GM23338 (cell line): ENCODE results near the gene KRT3. TPM values are rescaled to one million over a fixed set of nuclear protein-coding genes. Genes with fewer than 3 reads are reported as not detected.

Experiments used
- ATAC-seq: fragments of 200-7000 bp; cut with Tn5 transposase; 3 replicates; pipeline ENCODE4 v1.9.1; 2020
- DNase-seq: peaks from one replicate; pipeline ENCODE4 v3.0.0-alpha.2; 2015; ENCODE audit warnings: low spot score
- H2AFZ ChIP-seq: fragments of 200-600 bp; sonication (generic); 2 replicates; pipeline ENCODE4 v1.8.0; 2016; ENCODE audit warnings: antibody characterized with exemption, mild to moderate bottlenecking, moderate library complexity
- H3F3A ChIP-seq: fragments of 200-600 bp; sonication (generic); replicated peaks from 2 replicates; pipeline ENCODE4 v1.8.0; 2017; ENCODE audit warnings: antibody characterized with exemption, mixed run types, low read depth
- H3K27ac ChIP-seq: fragments of 200-600 bp; sonication (generic); 2 replicates; pipeline ENCODE4 v1.6.1; 2016; ENCODE audit warnings: low read depth
- H3K27me3 ChIP-seq: fragments of 200-600 bp; sonication (generic); 2 replicates; pipeline ENCODE4 v1.8.0; 2016; ENCODE audit warnings: mild to moderate bottlenecking, mixed run types, moderate library complexity; ENCODE audit not compliant: insufficient read depth
- H3K36me3 ChIP-seq: fragments of 200-600 bp; sonication (generic); 2 replicates; pipeline ENCODE4 v1.8.0; 2016; ENCODE audit warnings: mild to moderate bottlenecking; ENCODE audit not compliant: insufficient read depth
- H3K4me1 ChIP-seq: fragments of 200-600 bp; sonication (generic); 2 replicates; pipeline ENCODE4 v1.8.0; 2016; ENCODE audit warnings: mild to moderate bottlenecking, moderate library complexity; ENCODE audit not compliant: insufficient read depth
- H3K4me2 ChIP-seq: fragments of 200-600 bp; sonication (generic); 2 replicates; pipeline ENCODE4 v1.7.1; 2017; ENCODE audit warnings: mixed run types
- H3K4me3 ChIP-seq: fragments of 200-600 bp; sonication (generic); 2 replicates; pipeline ENCODE4 v1.6.1; 2016; ENCODE audit warnings: mixed run types
- H3K79me2 ChIP-seq: fragments of 200-600 bp; sonication (generic); replicated peaks from 2 replicates; pipeline ENCODE4 v1.8.0; 2017; ENCODE audit warnings: mild to moderate bottlenecking; ENCODE audit not compliant: insufficient read depth
- H3K9me2 ChIP-seq: fragments of 200-600 bp; sonication (generic); 2 replicates; pipeline ENCODE4 v1.8.0; 2017; ENCODE audit not compliant: insufficient read depth
- H4K20me1 ChIP-seq: fragments of 200-600 bp; sonication (generic); replicated peaks from 2 replicates; pipeline ENCODE4 v1.8.0; 2017; ENCODE audit warnings: mild to moderate bottlenecking; ENCODE audit not compliant: insufficient read depth
- H3K27ac Mint-ChIP-seq: 2 replicates; pipeline ENCODE4 v1.8.0; 2020; ENCODE audit warnings: inconsistent platforms, mild to moderate bottlenecking, moderate library complexity, mixed read lengths
- H3K27me3 Mint-ChIP-seq: 3 replicates; pipeline ENCODE4 v1.8.0; 2022; ENCODE audit warnings: low read depth, mild to moderate bottlenecking, moderate library complexity, mixed read lengths, inconsistent platforms; ENCODE audit not compliant: insufficient read depth, poor library complexity
- H3K36me3 Mint-ChIP-seq: 3 replicates; pipeline ENCODE4 v1.8.0; 2021; ENCODE audit warnings: low read depth, mild to moderate bottlenecking, inconsistent platforms, moderate library complexity, mixed read lengths
- H3K4me1 Mint-ChIP-seq: 3 replicates; pipeline ENCODE4 v1.8.0; 2020; ENCODE audit warnings: mild to moderate bottlenecking, inconsistent platforms, mixed read lengths
- H3K4me3 Mint-ChIP-seq: 3 replicates; pipeline ENCODE4 v1.8.0; 2021; ENCODE audit warnings: moderate library complexity, mild to moderate bottlenecking, inconsistent platforms, mixed read lengths
- H3K9me3 Mint-ChIP-seq: 3 replicates; pipeline ENCODE4 v1.8.0; 2020; ENCODE audit warnings: moderate library complexity, mild to moderate bottlenecking, inconsistent platforms, mixed read lengths
- CREB1 ChIP-seq: fragments of 250-450 bp; sonication (Bioruptor Pico); IDR thresholded peaks from 2 replicates; pipeline ENCODE4 v1.5.0; 2020; ENCODE audit warnings: low read depth, mild to moderate bottlenecking, moderate library complexity
- EZH2 ChIP-seq: fragments of 200-600 bp; sonication (generic); IDR thresholded peaks from one replicate; pipeline ENCODE4 v1.8.0; 2017; ENCODE audit warnings: antibody characterized with exemption, mild to moderate bottlenecking, low read depth; ENCODE audit not compliant: unreplicated experiment
- EZH2phosphoT487 ChIP-seq: fragments of 200-600 bp; sonication (generic); IDR thresholded peaks from one replicate; pipeline ENCODE4 v1.8.1; 2018; ENCODE audit warnings: antibody characterized with exemption; ENCODE audit not compliant: unreplicated experiment
- STAT1 ChIP-seq: IDR thresholded peaks from one replicate; pipeline ENCODE4 v1.6.1; 2016; ENCODE audit warnings: antibody characterized with exemption; ENCODE audit not compliant: unreplicated experiment
- ZNF331 ChIP-seq: fragments of 250-450 bp; sonication (Bioruptor Pico); IDR thresholded peaks from 2 replicates; pipeline ENCODE4 v1.5.0; 2020; ENCODE audit warnings: low read depth, mild to moderate bottlenecking, moderate library complexity
- polyA plus RNA-seq: library from polyadenylated mRNA; unstranded; fragments of >200 nt; fragmentation: Nextera tagmentation; extraction: Ambion mirVana; gene quantifications from 2 replicates; pipeline ENCODE4 v1.2.1, GENCODE V29; 2016
- total RNA-seq: library from RNA; depleted of rRNA; stranded (reverse); fragments of >200 nt; shearing (Covaris generic); gene quantifications from 2 replicates; pipeline ENCODE4 v1.2.3, GENCODE V29; 2014
- TF ChIP-seq, protein P1 (sequence below): fragments of 250-450 bp; sonication (Bioruptor Pico); IDR thresholded peaks from 2 replicates; pipeline ENCODE4 v1.5.0; 2020; ENCODE audit warnings: mild to moderate bottlenecking, moderate library complexity
- TF ChIP-seq, protein P2 (sequence below): IDR thresholded peaks from one replicate; pipeline ENCODE4 v1.6.1; 2018; ENCODE audit warnings: antibody characterized with exemption; ENCODE audit not compliant: unreplicated experiment

Gene KRT3
- total and polyA plus RNA-seq, 2 experiments from 2014 or later: not detected

DNA sequence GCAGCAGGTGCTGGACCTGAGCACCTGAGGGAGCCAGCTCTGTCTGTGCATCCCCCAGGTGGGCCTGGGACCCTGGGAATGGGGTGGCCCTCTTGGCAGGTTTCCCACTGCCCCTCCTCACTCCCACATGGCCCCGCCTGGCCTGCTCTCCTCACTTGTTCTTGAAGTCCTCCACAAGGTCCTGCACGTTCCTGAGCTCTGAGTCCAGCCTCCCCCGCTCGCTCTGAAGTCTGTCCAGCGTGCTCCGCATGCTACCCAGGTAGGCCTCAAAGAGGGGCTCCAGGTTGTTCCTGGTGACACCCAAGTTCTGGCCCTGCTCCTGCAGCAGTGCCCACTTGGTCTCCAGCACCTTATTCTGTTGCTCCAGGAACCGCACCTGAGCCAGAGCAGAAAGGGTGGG lies 35.3 kb upstream of the KRT3 start:
- no peaks in the 10 kb centered on the region for H3K79me2 ChIP-seq
- H3K27ac Mint-ChIP-seq: no peak overlapping the region
- H3K9me3 Mint-ChIP-seq: no peaks in the 10 kb centered on the region; the same call in 1 of the 3 replicates
- no peaks in the 10 kb centered on the region for H3K36me3 ChIP-seq
- no peaks in the 10 kb centered on the region; the same call in 1 of the 3 replicates for H3K4me1 Mint-ChIP-seq
- H4K20me1 ChIP-seq: no peaks in the 10 kb centered on the region
- H3K36me3 Mint-ChIP-seq: no peaks in the 10 kb centered on the region
- DNase-seq: no peak
- no peak overlapping the region; the same call in 1 of the 2 replicates for H2AFZ ChIP-seq
- no peak for ATAC-seq
- no peak overlapping the region for H3K4me2 ChIP-seq
- H3F3A ChIP-seq: no peaks in the 10 kb centered on the region
- H3K4me1 ChIP-seq: no peaks in the 10 kb centered on the region
- H3K4me3 ChIP-seq: no peak overlapping the region
- no peak overlapping the region for H3K27ac ChIP-seq
- peaks cover 9% of the 10 kb centered on the region for H3K27me3 Mint-ChIP-seq
- TF ChIP-seq EZH2phosphoT487 (no peak), EZH2 (no peak), ZNF331 (CRISPR knock-in tag) (no peak), CREB1 (CRISPR knock-in tag) (no peak), STAT1 (no peak)
- TF ChIP-seq, protein P1, sequence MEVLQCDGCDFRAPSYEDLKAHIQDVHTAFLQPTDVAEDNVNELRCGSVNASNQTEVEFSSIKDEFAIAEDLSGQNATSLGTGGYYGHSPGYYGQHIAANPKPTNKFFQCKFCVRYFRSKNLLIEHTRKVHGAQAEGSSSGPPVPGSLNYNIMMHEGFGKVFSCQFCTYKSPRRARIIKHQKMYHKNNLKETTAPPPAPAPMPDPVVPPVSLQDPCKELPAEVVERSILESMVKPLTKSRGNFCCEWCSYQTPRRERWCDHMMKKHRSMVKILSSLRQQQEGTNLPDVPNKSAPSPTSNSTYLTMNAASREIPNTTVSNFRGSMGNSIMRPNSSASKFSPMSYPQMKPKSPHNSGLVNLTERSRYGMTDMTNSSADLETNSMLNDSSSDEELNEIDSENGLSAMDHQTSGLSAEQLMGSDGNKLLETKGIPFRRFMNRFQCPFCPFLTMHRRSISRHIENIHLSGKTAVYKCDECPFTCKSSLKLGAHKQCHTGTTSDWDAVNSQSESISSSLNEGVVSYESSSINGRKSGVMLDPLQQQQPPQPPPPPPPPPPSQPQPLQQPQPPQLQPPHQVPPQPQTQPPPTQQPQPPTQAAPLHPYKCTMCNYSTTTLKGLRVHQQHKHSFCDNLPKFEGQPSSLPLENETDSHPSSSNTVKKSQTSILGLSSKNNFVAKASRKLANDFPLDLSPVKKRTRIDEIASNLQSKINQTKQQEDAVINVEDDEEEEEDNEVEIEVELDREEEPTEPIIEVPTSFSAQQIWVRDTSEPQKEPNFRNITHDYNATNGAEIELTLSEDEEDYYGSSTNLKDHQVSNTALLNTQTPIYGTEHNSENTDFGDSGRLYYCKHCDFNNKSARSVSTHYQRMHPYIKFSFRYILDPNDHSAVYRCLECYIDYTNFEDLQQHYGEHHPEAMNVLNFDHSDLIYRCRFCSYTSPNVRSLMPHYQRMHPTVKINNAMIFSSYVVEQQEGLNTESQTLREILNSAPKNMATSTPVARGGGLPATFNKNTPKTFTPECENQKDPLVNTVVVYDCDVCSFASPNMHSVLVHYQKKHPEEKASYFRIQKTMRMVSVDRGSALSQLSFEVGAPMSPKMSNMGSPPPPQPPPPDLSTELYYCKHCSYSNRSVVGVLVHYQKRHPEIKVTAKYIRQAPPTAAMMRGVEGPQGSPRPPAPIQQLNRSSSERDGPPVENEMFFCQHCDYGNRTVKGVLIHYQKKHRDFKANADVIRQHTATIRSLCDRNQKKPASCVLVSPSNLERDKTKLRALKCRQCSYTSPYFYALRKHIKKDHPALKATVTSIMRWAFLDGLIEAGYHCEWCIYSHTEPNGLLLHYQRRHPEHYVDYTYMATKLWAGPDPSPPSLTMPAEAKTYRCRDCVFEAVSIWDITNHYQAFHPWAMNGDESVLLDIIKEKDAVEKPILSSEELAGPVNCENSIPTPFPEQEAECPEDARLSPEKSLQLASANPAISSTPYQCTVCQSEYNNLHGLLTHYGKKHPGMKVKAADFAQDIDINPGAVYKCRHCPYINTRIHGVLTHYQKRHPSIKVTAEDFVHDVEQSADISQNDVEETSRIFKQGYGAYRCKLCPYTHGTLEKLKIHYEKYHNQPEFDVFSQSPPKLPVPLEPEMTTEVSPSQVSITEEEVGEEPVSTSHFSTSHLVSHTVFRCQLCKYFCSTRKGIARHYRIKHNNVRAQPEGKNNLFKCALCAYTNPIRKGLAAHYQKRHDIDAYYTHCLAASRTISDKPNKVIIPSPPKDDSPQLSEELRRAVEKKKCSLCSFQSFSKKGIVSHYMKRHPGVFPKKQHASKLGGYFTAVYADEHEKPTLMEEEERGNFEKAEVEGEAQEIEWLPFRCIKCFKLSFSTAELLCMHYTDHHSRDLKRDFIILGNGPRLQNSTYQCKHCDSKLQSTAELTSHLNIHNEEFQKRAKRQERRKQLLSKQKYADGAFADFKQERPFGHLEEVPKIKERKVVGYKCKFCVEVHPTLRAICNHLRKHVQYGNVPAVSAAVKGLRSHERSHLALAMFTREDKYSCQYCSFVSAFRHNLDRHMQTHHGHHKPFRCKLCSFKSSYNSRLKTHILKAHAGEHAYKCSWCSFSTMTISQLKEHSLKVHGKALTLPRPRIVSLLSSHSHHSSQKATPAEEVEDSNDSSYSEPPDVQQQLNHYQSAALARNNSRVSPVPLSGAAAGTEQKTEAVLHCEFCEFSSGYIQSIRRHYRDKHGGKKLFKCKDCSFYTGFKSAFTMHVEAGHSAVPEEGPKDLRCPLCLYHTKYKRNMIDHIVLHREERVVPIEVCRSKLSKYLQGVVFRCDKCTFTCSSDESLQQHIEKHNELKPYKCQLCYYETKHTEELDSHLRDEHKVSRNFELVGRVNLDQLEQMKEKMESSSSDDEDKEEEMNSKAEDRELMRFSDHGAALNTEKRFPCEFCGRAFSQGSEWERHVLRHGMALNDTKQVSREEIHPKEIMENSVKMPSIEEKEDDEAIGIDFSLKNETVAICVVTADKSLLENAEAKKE: no peak
- TF ChIP-seq, protein P2, sequence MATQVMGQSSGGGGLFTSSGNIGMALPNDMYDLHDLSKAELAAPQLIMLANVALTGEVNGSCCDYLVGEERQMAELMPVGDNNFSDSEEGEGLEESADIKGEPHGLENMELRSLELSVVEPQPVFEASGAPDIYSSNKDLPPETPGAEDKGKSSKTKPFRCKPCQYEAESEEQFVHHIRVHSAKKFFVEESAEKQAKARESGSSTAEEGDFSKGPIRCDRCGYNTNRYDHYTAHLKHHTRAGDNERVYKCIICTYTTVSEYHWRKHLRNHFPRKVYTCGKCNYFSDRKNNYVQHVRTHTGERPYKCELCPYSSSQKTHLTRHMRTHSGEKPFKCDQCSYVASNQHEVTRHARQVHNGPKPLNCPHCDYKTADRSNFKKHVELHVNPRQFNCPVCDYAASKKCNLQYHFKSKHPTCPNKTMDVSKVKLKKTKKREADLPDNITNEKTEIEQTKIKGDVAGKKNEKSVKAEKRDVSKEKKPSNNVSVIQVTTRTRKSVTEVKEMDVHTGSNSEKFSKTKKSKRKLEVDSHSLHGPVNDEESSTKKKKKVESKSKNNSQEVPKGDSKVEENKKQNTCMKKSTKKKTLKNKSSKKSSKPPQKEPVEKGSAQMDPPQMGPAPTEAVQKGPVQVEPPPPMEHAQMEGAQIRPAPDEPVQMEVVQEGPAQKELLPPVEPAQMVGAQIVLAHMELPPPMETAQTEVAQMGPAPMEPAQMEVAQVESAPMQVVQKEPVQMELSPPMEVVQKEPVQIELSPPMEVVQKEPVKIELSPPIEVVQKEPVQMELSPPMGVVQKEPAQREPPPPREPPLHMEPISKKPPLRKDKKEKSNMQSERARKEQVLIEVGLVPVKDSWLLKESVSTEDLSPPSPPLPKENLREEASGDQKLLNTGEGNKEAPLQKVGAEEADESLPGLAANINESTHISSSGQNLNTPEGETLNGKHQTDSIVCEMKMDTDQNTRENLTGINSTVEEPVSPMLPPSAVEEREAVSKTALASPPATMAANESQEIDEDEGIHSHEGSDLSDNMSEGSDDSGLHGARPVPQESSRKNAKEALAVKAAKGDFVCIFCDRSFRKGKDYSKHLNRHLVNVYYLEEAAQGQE: no peak
- H3K4me3 Mint-ChIP-seq: no peak overlapping the region
- peaks cover 13% of the 10 kb centered on the region; the same call in 1 of the 2 replicates for H3K9me2 ChIP-seq
- H3K27me3 ChIP-seq: no peaks in the 10 kb centered on the region
